Subcutaneous adipose tissue (tissue), 4 donors: Measurements from ENCODE around the gene FAM237B. TPM values are rescaled to one million over a fixed set of nuclear protein-coding genes. Genes with fewer than 3 reads are reported as not detected.

Experiments
- total RNA-seq, 4 donors: library from RNA; depleted of rRNA; stranded (reverse); fragments of >200 nt; gene quantifications; one replicate each; pipeline ENCODE4 v1.1.0, GENCODE V29; 2016
- TF ChIP-seq, protein P1 (sequence below): fragments of 450-650 bp; IDR thresholded peaks from one replicate; pipeline ENCODE4 v1.5.1; 2016; ENCODE audit warnings: low read depth, mild to moderate bottlenecking, control low read depth, antibody characterized with exemption, moderate library complexity

The FAM237B gene
- total RNA-seq, 4 donors from 2014 or later = not detected

DNA sequence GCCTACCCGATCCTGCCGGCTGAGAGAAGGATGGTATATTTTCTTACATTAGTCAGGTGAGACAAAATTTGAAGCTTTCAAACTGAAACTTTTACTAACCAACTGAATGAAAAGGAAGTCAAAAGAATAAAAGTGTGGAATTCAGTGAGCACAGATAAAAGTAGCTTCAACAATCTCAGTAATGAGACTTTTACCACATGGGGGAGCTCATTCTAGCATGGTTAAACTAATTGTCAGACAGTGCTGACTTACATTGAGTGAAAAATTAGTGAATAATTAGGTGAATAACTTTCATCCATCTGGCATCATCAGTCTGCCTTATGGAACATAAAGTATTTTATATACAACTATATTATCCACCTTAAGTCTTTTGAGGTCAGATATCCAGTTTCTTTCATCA, 8.4 kb downstream of the FAM237B start:
- TF ChIP-seq, protein P1, sequence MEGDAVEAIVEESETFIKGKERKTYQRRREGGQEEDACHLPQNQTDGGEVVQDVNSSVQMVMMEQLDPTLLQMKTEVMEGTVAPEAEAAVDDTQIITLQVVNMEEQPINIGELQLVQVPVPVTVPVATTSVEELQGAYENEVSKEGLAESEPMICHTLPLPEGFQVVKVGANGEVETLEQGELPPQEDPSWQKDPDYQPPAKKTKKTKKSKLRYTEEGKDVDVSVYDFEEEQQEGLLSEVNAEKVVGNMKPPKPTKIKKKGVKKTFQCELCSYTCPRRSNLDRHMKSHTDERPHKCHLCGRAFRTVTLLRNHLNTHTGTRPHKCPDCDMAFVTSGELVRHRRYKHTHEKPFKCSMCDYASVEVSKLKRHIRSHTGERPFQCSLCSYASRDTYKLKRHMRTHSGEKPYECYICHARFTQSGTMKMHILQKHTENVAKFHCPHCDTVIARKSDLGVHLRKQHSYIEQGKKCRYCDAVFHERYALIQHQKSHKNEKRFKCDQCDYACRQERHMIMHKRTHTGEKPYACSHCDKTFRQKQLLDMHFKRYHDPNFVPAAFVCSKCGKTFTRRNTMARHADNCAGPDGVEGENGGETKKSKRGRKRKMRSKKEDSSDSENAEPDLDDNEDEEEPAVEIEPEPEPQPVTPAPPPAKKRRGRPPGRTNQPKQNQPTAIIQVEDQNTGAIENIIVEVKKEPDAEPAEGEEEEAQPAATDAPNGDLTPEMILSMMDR = no peak

DNA sequence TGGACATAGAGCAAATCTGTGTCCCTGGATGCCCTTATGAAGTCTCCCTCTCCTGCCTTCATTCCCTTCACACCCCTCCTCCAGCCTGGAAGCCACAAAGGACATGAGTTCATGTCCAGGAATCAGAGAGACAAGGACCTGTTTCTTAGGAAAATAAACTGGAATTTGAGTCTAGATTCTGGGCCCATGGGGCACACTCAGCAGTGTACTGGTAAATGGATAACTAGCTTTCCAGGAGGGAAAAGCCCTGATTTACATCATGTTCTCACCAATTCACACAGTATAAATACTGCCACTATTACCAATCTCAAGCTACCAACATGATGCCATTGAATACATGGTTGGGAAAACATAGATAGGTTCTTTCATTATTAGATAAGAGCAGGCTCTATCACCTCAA, 9.9 kb downstream of the FAM237B start:
- TF ChIP-seq, protein P1 = no peak

DNA sequence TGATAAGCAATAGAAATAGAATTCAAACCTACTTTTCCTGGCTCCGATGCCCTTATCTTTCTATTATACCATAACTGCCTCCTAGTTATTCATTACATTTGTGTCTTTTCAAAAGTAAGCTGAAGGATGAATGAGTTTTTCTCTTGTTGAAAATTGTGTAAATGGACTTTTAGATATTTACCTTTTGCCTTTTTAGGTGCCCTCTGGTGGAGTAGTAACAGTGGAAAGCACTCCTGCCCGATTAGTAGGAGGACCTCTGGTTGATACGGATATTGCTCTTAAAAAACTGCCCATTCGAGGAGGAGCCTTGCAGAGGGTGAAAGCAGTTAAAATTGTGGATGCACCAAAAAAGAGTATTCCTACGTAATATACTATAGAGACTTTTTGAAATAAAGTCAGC, 11.2 kb downstream of the FAM237B start:
- TF ChIP-seq, protein P1 = no peak

DNA sequence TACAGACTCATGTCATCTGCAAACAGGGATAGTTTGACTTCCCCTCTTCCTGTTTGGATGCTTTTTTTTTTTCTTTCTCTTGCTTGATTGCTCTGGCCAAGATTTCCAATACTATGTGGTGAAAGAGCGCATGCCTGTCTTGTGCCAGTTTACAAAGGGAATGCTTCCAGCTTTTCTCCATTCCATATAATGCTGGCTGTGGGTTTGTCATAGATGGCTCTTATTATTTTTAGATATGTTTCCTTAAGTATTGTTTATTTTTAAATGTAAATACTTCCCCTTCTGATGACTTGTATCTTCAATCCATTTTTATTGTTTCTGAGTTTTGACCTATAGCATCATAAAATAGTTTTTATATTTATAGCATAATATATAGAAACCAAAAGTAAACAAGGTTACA, 17.9 kb downstream of the FAM237B start:
- TF ChIP-seq, protein P1 = no peak

DNA sequence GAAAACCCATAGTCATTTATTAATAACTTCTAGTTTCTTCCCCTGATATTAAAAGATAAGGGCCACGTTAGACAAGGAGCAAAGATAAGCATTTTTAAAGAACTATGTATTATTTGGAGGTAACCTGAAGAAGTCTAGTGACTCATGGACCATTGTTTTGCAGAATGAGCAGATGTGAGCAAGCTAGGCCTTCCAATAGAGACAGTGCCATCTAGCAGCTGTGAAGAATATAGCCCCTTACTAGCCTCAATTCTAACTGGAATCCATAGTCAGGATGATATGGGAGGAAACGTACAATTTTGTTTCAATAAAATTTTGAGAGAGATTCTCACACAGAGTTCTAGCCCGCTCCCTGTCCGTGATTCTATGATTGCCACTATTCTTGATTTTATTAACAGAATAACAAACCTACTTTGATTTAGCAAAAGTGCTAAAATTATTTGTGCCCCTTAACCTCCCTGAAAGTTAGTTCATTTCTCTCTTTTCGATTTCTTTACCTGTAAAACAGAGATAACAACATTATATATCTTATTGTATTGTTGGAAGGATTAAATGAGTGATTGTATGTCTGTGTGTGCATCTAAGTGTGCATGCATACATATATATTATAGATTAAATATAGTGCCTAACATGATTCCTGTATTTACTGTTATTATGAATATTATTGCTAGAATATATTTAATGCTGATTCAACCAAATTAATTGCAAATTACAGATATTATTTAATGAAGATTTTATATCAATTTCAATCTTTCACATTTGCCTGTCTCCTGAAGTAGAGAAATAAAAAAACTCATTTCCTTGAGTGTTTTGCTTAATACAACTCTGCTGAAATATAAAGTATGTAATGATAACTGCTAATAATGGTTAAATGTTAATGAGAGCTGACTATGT, 22.7 kb downstream of the FAM237B start:
- TF ChIP-seq, protein P1 = no peak

DNA sequence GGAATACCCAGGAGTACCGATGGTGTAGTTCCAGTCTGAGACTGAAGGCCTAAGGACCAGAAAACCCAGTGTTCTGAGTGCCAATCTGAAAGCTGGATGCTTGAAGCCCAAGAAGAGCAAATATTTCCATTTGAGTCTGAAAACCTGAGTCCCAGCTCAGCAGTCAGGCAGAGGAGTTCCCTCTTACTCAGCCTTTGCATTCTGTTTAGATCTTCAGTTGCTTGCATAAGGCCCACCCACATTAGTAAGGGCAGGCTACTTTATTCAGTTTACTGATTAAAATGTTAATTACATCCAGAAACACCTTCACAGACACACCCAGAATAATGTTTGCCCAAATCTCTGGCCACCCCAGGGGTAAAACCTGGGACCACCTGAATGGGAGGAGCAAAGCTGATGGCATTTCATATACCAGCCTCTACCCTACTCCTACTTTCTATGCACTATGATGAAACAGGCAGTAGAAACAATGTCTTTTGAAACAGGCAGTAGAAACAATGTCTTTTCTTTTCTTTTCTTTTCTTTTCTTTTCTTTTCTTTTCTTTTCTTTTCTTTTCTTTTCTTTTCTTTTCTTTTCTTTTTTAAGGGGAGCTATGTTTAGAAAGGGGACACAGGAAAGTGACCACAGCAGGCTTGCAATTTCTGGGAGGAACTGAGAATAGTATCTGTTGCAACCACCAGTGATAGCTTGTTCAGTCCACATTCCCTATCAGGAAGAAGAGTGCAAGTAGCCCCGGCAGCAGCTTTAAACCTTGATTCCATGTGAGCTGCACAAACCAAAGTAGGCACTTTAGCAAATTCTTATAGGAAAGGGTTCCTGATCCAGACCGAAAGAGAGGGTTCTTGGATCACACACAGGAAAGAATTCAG, 30.6 kb downstream of the FAM237B start:
- TF ChIP-seq, protein P1 = no peak

DNA sequence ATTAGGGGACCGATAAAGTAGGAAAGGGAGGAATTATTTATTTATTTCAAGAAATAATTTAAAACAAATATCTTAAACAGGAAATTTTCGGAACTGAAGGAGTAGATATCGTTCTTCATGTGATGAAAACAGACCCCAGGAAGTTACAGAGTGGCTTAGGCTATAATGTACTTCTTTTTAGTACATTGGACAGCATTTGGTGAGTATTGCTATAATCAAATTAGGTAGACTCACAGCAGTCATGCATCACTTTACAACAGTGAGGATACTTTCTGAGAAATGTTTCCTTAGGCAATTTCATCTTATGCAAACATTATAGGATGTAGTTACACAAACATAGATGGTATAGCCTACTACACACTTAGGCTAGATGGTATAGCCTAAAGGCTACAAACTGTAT, 33.0 kb downstream of the FAM237B start:
- TF ChIP-seq, protein P1 = no peak
